PC-9 (cell line): ENCODE data around the gene TKTL2. TPM values are rescaled to one million over a fixed set of nuclear protein-coding genes. Genes with fewer than 3 reads are reported as not detected.

Experiments
- BruUV-seq: library from RNA; stranded (reverse); fragments of 400-500 nt; replicated peaks from 2 replicates; lab custom pipeline; 2021; lab: Mats Ljungman, UMichigan
- CTCF ChIA-PET: fragments of 300-600 bp; sonication (Branson Sonifier 250); formaldehyde crosslinking; loops from one replicate; lab custom pipeline; 2022; ENCODE audit warnings: antibody characterized with exemption; lab: Charles Lee
- POLR2A ChIA-PET: fragments of 300-600 bp; sonication (Branson Sonifier 250); formaldehyde crosslinking; loops from one replicate; lab custom pipeline; 2022; ENCODE audit warnings: antibody characterized with exemption; ENCODE audit not compliant: unreplicated experiment; lab: Charles Lee
- DNase-seq, 2 experiments: peaks; one replicate each; pipeline versions ENCODE4 v3.0.0 to v3.0.0-alpha.2; 2015 to 2022; ENCODE audit warnings: mixed read lengths in 1 of 2
- H2AFZ ChIP-seq: fragments of 200-600 bp; sonication (generic); 2 replicates; pipeline ENCODE4 v1.8.1; 2017; ENCODE audit warnings: antibody characterized with exemption
- H3F3A ChIP-seq: fragments of 200-600 bp; sonication (generic); 2 replicates; pipeline ENCODE4 v1.8.1; 2017; ENCODE audit warnings: antibody characterized with exemption, mild to moderate bottlenecking, low read depth; ENCODE audit not compliant: insufficient read depth
- H3K27ac ChIP-seq: fragments of 200-600 bp; sonication (generic); 2 replicates; pipeline ENCODE4 v1.6.1; 2016; ENCODE audit warnings: mixed run types
- H3K27me3 ChIP-seq: fragments of 200-600 bp; sonication (generic); 2 replicates; pipeline ENCODE4 v1.6.1; 2016; ENCODE audit warnings: low read depth, mixed run types; ENCODE audit not compliant: insufficient read depth
- H3K36me3 ChIP-seq: fragments of 200-600 bp; sonication (generic); 2 replicates; pipeline ENCODE4 v1.6.1; 2016; ENCODE audit warnings: low read depth, mixed run types
- H3K4me1 ChIP-seq: fragments of 200-600 bp; sonication (generic); replicated peaks from 2 replicates; pipeline ENCODE4 v1.6.1; 2016; ENCODE audit warnings: mixed run types; ENCODE audit not compliant: insufficient read depth
- H3K4me2 ChIP-seq: fragments of 200-600 bp; sonication (generic); 2 replicates; pipeline ENCODE4 v1.6.1; 2017; ENCODE audit warnings: mixed run types
- H3K4me3 ChIP-seq: fragments of 200-600 bp; sonication (generic); 2 replicates; pipeline ENCODE4 v1.6.1; 2016; ENCODE audit warnings: mixed run types
- H3K79me2 ChIP-seq: fragments of 200-600 bp; sonication (generic); 2 replicates; pipeline ENCODE4 v1.6.1; 2017; ENCODE audit warnings: low read depth, mixed run types
- H3K9me2 ChIP-seq: fragments of 200-600 bp; sonication (generic); 2 replicates; pipeline ENCODE4 v1.8.1; 2017; ENCODE audit warnings: mild to moderate bottlenecking; ENCODE audit not compliant: insufficient read depth
- H3K9me3 ChIP-seq: fragments of 200-600 bp; sonication (generic); 2 replicates; pipeline ENCODE4 v1.8.1; 2016; ENCODE audit warnings: low read depth; ENCODE audit not compliant: insufficient read depth
- H4K20me1 ChIP-seq: fragments of 200-600 bp; sonication (generic); 2 replicates; pipeline ENCODE4 v1.8.1; 2017; ENCODE audit not compliant: insufficient read depth
- EZH2 ChIP-seq: fragments of 200-600 bp; sonication (generic); IDR thresholded peaks from 2 replicates; pipeline ENCODE4 v1.8.0; 2017; ENCODE audit warnings: antibody characterized with exemption, low read depth
- intact Hi-C: fragments of 100-400 bp; cut with micrococcal nuclease; formaldehyde crosslinking; loops from one replicate; pipeline ENCODE4 v1.10.0; 2022; ENCODE audit not compliant: unreplicated experiment
- total RNA-seq: library from RNA; stranded (reverse); gene quantifications from 2 replicates; pipeline ENCODE4 v1.2.3, GENCODE V29; 2021
- TF ChIP-seq, protein P1 (sequence below): fragments of 200-600 bp; sonication (generic); conservative IDR thresholded peaks from 2 replicates; pipeline ENCODE4 v1.6.1; 2017; ENCODE audit warnings: mixed run types, antibody characterized with exemption, mild to moderate bottlenecking, moderate library complexity

Gene TKTL2
- total RNA-seq, 1 experiment from 2014 or later, result not detected

DNA sequence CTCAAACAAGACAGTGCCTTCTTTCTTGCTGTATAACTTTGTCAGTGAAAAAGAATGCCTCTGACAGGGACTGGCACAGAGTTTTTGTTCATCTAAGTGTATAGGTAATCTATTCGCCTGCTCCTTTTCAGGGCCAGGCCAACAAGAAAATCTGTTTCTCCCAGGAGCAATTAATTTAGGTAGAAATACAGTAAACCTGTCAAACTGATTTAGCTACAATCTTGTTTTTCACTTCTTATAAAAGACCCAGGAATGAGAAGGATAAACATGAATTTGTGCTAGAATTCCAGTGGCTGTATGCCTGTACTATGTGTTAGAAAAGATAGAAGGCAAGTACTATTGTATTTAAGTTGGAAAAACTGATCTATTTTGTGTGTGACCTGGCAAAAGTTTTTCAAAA is 27.0 kb upstream of the TKTL2 start:
- POLR2A ChIA-PET, result no interaction called here
- H3F3A ChIP-seq, result no peaks in the 10 kb centered on the region
- H3K27ac ChIP-seq, result no peak overlapping the region
- peaks cover 26% of the 10 kb centered on the region for H4K20me1 ChIP-seq
- H3K9me2 ChIP-seq, result no peaks in the 10 kb centered on the region
- intact Hi-C loops, result no loop called here
- CTCF ChIA-PET, result no interaction called here
- no peaks in the 10 kb centered on the region; the same call in 1 of the 2 replicates for H3K4me1 ChIP-seq
- H3K9me3 ChIP-seq, result no peaks in the 10 kb centered on the region
- no peak overlapping the region for H3K4me3 ChIP-seq
- no peak for DNase-seq
- no TSS peak for BruUV-seq
- no peak overlapping the region for H2AFZ ChIP-seq
- no peak overlapping the region for H3K4me2 ChIP-seq
- no peak for TF ChIP-seq EZH2
- TF ChIP-seq, protein P1, sequence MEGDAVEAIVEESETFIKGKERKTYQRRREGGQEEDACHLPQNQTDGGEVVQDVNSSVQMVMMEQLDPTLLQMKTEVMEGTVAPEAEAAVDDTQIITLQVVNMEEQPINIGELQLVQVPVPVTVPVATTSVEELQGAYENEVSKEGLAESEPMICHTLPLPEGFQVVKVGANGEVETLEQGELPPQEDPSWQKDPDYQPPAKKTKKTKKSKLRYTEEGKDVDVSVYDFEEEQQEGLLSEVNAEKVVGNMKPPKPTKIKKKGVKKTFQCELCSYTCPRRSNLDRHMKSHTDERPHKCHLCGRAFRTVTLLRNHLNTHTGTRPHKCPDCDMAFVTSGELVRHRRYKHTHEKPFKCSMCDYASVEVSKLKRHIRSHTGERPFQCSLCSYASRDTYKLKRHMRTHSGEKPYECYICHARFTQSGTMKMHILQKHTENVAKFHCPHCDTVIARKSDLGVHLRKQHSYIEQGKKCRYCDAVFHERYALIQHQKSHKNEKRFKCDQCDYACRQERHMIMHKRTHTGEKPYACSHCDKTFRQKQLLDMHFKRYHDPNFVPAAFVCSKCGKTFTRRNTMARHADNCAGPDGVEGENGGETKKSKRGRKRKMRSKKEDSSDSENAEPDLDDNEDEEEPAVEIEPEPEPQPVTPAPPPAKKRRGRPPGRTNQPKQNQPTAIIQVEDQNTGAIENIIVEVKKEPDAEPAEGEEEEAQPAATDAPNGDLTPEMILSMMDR, result no peak
- H3K36me3 ChIP-seq, result no peaks in the 10 kb centered on the region
- peaks cover 96% of the 10 kb centered on the region for H3K79me2 ChIP-seq
- no peaks in the 10 kb centered on the region for H3K27me3 ChIP-seq

DNA sequence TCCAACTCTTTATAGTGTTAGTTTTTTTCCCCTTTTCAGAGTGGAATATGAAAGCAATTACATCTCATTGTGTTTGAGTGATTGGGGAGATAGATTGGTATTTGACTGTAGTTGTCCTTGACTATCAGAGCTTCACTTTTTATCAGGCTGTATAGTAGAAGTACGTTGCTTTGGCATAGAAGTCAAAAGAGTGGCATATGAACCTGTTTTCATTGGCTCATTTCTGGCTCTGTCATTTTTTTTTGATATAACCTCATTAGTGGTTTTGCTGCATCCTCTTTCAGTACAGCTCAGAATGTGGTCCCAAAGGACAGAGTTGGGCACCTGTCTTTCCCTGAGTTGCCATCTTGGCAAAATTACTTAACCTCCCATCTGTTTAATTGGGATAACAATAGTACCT is 22.3 kb upstream of the TKTL2 start:
- Histone ChIP-seq H2AFZ (no peak overlapping the region), H3K9me2 (no peaks in the 10 kb centered on the region), H3K4me1 (no peaks in the 10 kb centered on the region; the same call in 1 of the 2 replicates), H3K27ac (peak overlapping the region; percentile 93; the same call in 1 of the 2 replicates), H3K27me3 (no peaks in the 10 kb centered on the region), H3F3A (peaks cover 8% of the 10 kb centered on the region; the same call in 1 of the 2 replicates), H3K9me3 (no peaks in the 10 kb centered on the region), H3K79me2 (peaks cover 60% of the 10 kb centered on the region), H3K4me2 (peak overlapping the region; percentile 84), H4K20me1 (peaks cover 8% of the 10 kb centered on the region; the same call in 1 of the 2 replicates), H3K36me3 (no peaks in the 10 kb centered on the region), H3K4me3 (peak overlapping the region; percentile 76)
- intact Hi-C loops, result loop anchor here (10.0 kb wide), 1 partner anchor 1829 kb away; the partner anchor contains the start of gene MSMO1
- BruUV-seq, result no TSS peak
- TF ChIP-seq EZH2, result no peak
- TF ChIP-seq, protein P1, result no peak
- DNase-seq, result no peak
- POLR2A ChIA-PET, result no interaction called here
- CTCF ChIA-PET, result no interaction called here

DNA sequence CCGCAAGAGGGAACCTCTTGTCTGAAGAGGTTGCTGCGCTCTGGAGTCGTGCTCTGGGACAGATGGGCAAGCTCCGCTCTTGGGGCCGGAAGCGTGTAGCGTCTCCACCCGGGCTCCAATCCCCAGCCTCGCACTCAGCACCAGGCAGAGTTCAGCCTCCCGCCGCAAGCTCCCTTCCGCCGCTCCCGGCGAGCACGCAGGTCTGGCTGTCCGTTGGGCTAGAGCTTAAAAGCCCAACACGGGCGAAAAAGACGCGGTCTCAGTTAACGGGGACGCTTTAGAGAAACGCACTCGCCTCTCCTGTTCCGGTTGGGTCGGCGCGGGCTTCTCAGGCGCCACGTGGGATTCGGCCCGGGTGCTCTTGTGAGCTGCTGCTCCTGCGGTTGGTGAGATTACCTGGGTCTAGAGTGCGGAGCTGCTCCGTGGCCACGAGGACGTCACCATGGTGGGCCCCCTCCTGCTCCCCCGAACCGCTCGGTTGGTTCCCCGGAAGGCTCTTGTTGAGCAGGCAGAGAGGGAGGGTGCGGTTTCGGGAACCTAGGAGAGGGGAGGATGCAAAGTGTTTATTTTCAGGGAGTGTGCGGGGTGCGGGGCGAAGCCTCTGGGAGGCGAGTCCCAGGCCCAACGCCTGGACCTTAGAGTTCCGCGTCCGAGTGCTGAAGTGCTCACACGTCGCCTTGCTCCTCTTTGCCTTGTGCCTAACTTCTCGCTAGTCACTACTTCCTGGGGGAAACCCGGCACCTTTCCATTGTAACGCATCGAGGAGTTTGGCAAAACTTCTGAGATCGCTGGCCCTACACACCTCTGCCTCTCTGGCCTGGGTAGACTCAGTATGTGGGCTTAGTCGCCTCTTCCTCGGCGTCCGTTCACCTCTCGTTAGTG is 21.0 kb upstream of the TKTL2 start, which contains the start of gene TMA16:
Gene TMA16 (plus strand): TSS at position 331 of the 882 bp plus-strand sequence. CDS start 112 bp downstream, at position 443.
- H3K36me3 ChIP-seq, result no peaks in the 10 kb centered on the region
- H3K27me3 ChIP-seq, result no peaks in the 10 kb centered on the region
- peaks cover 47% of the 10 kb centered on the region for H3K79me2 ChIP-seq
- intact Hi-C loops, result loop anchor here (5.0 to 10.0 kb wide), 2 partner anchors 327 to 1830 kb away; partner anchors contain the start of genes MSMO1 and NAF1
- DNase-seq, result peak; percentile 77 to 83
- BruUV-seq, result TSS peak; percentile 75
- CTCF ChIA-PET, result no interaction called here
- H3K9me3 ChIP-seq, result no peaks in the 10 kb centered on the region
- peaks cover 8% of the 10 kb centered on the region; the same call in 1 of the 2 replicates for H3F3A ChIP-seq
- H3K4me3 ChIP-seq, result peak within 1 kb of the TSS; percentile 76
- H4K20me1 ChIP-seq, result peaks cover 5% of the 10 kb centered on the region; the same call in 1 of the 2 replicates
- no peaks in the 10 kb centered on the region; the same call in 1 of the 2 replicates for H3K4me1 ChIP-seq
- peak within 1 kb of the TSS; percentile 93 for H3K27ac ChIP-seq
- no peaks in the 10 kb centered on the region for H3K9me2 ChIP-seq
- TF ChIP-seq, protein P1, result no peak
- TF ChIP-seq EZH2, result no peak
- H2AFZ ChIP-seq, result peak within 1 kb of the TSS; percentile 91
- H3K4me2 ChIP-seq, result peak within 1 kb of the TSS; percentile 84
- POLR2A ChIA-PET, result interaction anchor here (0.7 kb wide), 3 partner anchors 19 to 1130 kb away, joined by 3 to 4 read pairs (median 3); no protein-coding TSS in a partner anchor
